Astrocyte (in vitro differentiated cells and primary cell): Measurements from ENCODE around the gene PTPRE.

Source experiments
- CTCF ChIP-seq: IDR thresholded peaks from 2 replicates; pipeline ENCODE4 v1.5.1; 2011; ENCODE audit warnings: low read depth, mild to moderate bottlenecking, inconsistent platforms, low read length, moderate library complexity; ENCODE audit not compliant: insufficient read depth
- EZH2 ChIP-seq: IDR thresholded peaks from 2 replicates; pipeline ENCODE4 v1.6.1; 2012; ENCODE audit warnings: mild to moderate bottlenecking, low read length, inconsistent platforms; ENCODE audit not compliant: insufficient read depth

GRCh38 chr10:128016423-128017060 lies 109.6 kb downstream of the PTPRE start:
- TF ChIP-seq CTCF = no peak
- no peak for TF ChIP-seq EZH2
